GM21360 (cell line): Measurements from ENCODE around the gene ALG9.
"Not testable (repeated sequence)": the region's sequence is repeated elsewhere in the genome, so short reads cannot be mapped to it uniquely, and the experiment has no call there.

Experiments
- ATAC-seq: cut with Tn5 transposase; IDR thresholded peaks from one replicate; pipeline ENCODE4 v1.9.1; 2021; ENCODE audit warnings: mild to moderate bottlenecking, moderate library complexity; ENCODE audit not compliant: unreplicated experiment

Gene ALG9

GRCh38 chr11:111797145-111797581 is 74.2 kb downstream of the ALG9 start:
- peak; percentile 55 for ATAC-seq

- ATAC-seq: no peak
Measured at GRCh38 chr11:111796696-111797095, 74.7 kb downstream of the ALG9 start.

- ATAC-seq: no peak
Measured at GRCh38 chr11:111795334-111795985, 75.9 kb downstream of the ALG9 start.

- no peak for ATAC-seq
Measured at GRCh38 chr11:111793863-111794262, 77.5 kb downstream of the ALG9 start.

GRCh38 chr11:111792955-111793500 is 78.4 kb downstream of the ALG9 start:
- no peak for ATAC-seq

GRCh38 chr11:111792314-111792713 is 79.1 kb downstream of the ALG9 start:
- ATAC-seq: no peak

GRCh38 chr11:111788464-111788863 is 82.9 kb downstream of the ALG9 start:
- no peak for ATAC-seq

GRCh38 chr11:111788051-111788450 is 83.3 kb downstream of the ALG9 start:
- no peak for ATAC-seq

GRCh38 chr11:111785886-111786412 is 85.4 kb downstream of the ALG9 start:
- no peak for ATAC-seq

GRCh38 chr11:111785076-111785475 is 86.3 kb downstream of the ALG9 start:
- ATAC-seq: no peak

GRCh38 chr11:111784311-111784710 is 87.1 kb downstream of the ALG9 start:
- ATAC-seq: not testable (repeated sequence)

- no peak for ATAC-seq
Measured at GRCh38 chr11:111782109-111782741, 89.2 kb downstream of the ALG9 start.

GRCh38 chr11:111779118-111779517 is 92.3 kb downstream of the ALG9 start:
- ATAC-seq: no peak

- no peak for ATAC-seq
Measured at GRCh38 chr11:111778047-111778558, 93.3 kb downstream of the ALG9 start.

- peak; percentile 52 for ATAC-seq
Measured at GRCh38 chr11:111777094-111778046, 94.0 kb downstream of the ALG9 start.

- ATAC-seq: peak; percentile 90
Measured at GRCh38 chr11:111776398-111777093, 94.8 kb downstream of the ALG9 start.

- no peak for ATAC-seq
Measured at GRCh38 chr11:111774955-111775710, 96.2 kb downstream of the ALG9 start.

GRCh38 chr11:111772535-111772934 is 98.8 kb downstream of the ALG9 start:
- no peak for ATAC-seq

GRCh38 chr11:111771205-111771604 is 100.2 kb downstream of the ALG9 start:
- not testable (repeated sequence) for ATAC-seq
